Urinary bladder (tissue), 4 donors: ENCODE data around the gene ACYP2. TPM values are rescaled to one million over a fixed set of nuclear protein-coding genes. Genes with fewer than 3 reads are reported as not detected.
"Not testable (repeated sequence)": the region's sequence is repeated elsewhere in the genome, so short reads cannot be mapped to it uniquely, and the experiment has no call there.

Experiments
- DNase-seq: peaks from one replicate; pipeline ENCODE4 v3.0.0-alpha.2; 2015; ENCODE audit errors: extremely low spot score
- H3K27ac ChIP-seq: one replicate; pipeline ENCODE4 v1.5.1; 2013; ENCODE audit warnings: low read depth, mild to moderate bottlenecking, moderate library complexity
- H3K36me3 ChIP-seq: one replicate; pipeline ENCODE4 v1.6.1; 2013; ENCODE audit warnings: mild to moderate bottlenecking, moderate library complexity; ENCODE audit not compliant: insufficient read depth
- H3K4me1 ChIP-seq: one replicate; pipeline ENCODE4 v1.6.1; 2013; ENCODE audit warnings: mild to moderate bottlenecking, moderate library complexity; ENCODE audit not compliant: insufficient read depth
- H3K4me3 ChIP-seq: one replicate; pipeline ENCODE4 v1.5.1; 2013; ENCODE audit warnings: low read depth, low read length
- WGBS: extraction: QIAGEN DNeasy Blood & Tissue Kit; methylation state at CpG from one replicate; pipeline ENCODE4 v1.1.7; 2013; 5-methylcytosine and 5-hydroxymethylcytosine counted together
- polyA plus RNA-seq: library from polyadenylated mRNA; stranded (reverse); fragments of 200-250 nt; gene quantifications from one replicate; pipeline ENCODE4 v1.2.3, GENCODE V29; 2013
- total RNA-seq: library from RNA; depleted of rRNA; stranded (reverse); fragments of >200 nt; gene quantifications from one replicate; pipeline ENCODE4 v1.2.3, GENCODE V29; 2014
- donor health status: healthy with polysubstance abuse.
- donor health status: healthy.

The ACYP2 gene
- total and polyA plus RNA-seq, 2 donors, result 25.0 to 28.1 TPM

DNA sequence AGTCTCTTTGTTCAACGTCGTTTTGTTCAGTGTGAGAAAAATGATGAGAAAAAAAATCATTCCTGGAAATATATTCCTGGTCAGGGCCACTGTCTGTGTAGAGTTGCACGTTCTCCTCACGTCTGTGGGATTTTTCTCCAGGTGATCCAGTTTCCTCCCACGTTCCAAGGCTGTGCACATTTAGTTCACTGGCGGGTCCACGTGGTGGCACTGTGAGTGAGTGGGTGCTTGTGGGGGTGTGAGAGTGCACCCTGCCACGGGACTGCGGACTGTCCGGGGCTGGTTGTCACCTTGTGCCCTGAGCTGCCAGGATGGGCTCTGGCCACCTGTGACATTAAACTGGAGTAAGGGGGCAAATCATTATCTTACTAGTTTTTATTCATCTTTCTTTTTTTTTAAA, 30.3 kb upstream of the ACYP2 start:
- Histone ChIP-seq H3K36me3 (no peaks in the 10 kb centered on the region), H3K4me1 (no peaks in the 10 kb centered on the region)
- WGBS, result 81% methylated on average over 10 of the region's 10 CpGs

DNA sequence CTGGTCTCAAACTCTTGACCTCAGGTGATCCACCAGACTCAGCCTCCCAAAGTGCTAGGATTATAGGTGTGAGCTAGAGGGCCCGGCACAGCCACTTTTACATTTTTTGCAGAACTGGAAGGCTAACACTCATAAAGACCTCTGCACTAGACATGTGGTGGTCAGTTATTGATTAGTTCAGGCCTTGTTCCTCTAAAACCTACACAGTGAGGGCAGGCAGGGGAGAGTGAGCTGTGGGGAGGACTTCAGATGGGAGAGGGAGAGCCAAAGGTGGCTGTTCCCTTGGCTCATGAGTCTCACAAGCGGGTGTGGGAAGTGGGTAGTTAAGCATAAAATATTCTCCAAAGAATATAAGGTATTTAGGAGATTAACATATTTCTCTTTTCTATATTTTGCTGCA, 29.3 kb upstream of the ACYP2 start:
- no peak overlapping the region for H3K4me3 ChIP-seq
- no peak for DNase-seq
- no peak overlapping the region for H3K27ac ChIP-seq
- H3K36me3 ChIP-seq, result no peaks in the 10 kb centered on the region
- over 99% methylated on average over 2 of the region's 2 CpGs for WGBS
- no peaks in the 10 kb centered on the region for H3K4me1 ChIP-seq

More for the DNA sequence above, 30.3 kb upstream of the ACYP2 start:
- Histone ChIP-seq H3K4me3 (no peak overlapping the region), H3K27ac (no peak overlapping the region)
- no peak for DNase-seq

DNA sequence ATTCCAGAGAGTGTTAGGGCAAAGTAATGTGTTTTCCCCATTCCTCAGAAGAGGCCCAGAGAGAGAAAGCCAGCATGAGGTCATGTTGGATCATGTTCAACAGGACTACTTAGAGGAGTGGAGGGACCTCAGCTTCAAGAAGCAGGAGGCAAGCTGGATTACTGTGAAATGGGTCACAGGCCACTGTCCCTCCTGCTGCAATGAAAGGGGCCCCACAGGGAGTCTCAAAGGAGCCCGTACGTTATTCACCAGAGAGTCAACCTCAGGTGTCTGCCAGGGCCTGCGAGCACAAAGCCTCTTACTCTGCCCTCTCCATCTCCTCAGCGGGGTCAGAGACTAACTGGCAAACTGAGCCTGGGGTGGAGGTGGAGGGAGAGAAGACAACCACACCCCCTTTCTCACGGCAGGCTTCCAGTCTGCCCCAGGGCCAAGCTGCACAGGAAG, 27.2 kb upstream of the ACYP2 start:
- H3K4me1 ChIP-seq, result no peaks in the 10 kb centered on the region
- H3K36me3 ChIP-seq, result no peaks in the 10 kb centered on the region
- H3K27ac ChIP-seq, result no peak overlapping the region
- WGBS, result 82% methylated on average over 5 of the region's 5 CpGs
- H3K4me3 ChIP-seq, result no peak overlapping the region
- no peak for DNase-seq

DNA sequence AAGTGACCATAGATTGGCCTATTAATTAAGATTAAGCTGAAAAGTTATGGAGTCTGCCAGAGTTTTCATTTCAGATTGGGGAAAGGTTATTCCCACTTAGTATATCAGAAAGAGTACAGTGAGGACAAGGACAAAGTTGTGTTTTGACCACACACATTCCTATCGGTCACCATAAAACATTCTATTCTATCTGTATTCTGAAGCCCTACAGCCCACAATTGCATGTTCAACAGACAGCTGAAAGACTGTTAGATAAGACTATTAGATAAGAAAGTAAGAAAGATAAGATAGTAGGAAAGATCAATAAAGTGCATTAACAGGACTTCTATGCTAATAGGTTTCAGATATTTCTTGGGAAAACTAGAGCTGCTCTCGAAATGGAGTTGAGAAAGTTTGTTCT, 26.7 kb upstream of the ACYP2 start:
- Histone ChIP-seq H3K4me1 (no peaks in the 10 kb centered on the region), H3K36me3 (no peaks in the 10 kb centered on the region), H3K4me3 (no peak overlapping the region), H3K27ac (no peak overlapping the region)
- WGBS, result 66% methylated on average over 2 of the region's 2 CpGs
- no peak for DNase-seq

DNA sequence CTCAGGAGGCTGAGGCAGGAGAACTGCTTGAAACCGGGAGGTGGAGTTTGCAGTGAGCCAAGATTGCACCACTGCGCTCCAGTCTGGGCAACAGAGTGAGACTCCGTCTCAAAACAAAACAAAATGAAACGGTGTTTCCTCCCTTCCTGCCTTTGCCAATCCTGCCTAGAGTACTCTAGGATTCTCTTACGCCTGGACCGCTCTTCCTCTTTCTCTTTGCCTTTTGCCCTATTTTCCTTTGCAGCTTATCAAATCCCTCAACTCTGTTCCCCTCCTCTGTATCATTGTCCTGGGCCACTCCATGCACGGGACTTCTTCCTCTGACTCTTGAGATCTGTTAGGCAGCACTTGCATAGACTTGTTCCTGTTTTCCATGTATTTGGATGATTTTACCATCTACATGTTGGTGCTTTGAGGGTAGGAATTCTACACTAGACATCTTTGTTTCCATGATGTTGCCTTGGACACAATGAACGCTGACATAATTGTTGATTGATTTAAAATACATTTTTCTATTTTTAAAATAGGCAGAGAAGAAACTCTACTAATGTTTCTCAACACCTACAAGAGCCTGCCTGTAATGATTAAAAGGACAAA, 24.8 kb upstream of the ACYP2 start:
- Histone ChIP-seq H3K4me3 (no peak overlapping the region), H3K27ac (no peak overlapping the region), H3K36me3 (no peaks in the 10 kb centered on the region), H3K4me1 (no peaks in the 10 kb centered on the region)
- no peak for DNase-seq
- 84% methylated on average over 8 of the region's 8 CpGs for WGBS

DNA sequence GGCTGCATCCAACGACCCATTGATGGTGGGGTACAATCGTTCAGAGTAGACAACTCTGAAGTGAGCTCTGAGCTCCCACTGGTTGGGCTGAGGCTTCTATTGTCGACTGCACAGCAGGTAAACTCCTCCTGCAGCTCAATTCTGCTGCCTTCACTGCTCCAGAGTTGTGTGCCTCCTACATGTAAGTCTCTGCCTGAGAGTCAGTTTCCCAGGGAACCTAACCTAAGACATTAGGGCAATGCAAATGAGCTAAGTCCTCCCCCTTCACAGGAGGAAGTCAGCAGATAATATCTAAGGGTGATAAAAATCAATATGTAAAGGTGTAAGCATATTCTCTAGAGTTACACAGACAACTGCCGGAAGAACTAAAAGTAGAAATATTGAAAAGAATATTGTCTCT, 22.5 kb upstream of the ACYP2 start:
- 65% methylated on average over 4 of the region's 4 CpGs for WGBS
- Histone ChIP-seq H3K36me3 (no peaks in the 10 kb centered on the region), H3K4me1 (no peaks in the 10 kb centered on the region), H3K4me3 (no peak overlapping the region), H3K27ac (no peak overlapping the region)
- DNase-seq, result no peak

DNA sequence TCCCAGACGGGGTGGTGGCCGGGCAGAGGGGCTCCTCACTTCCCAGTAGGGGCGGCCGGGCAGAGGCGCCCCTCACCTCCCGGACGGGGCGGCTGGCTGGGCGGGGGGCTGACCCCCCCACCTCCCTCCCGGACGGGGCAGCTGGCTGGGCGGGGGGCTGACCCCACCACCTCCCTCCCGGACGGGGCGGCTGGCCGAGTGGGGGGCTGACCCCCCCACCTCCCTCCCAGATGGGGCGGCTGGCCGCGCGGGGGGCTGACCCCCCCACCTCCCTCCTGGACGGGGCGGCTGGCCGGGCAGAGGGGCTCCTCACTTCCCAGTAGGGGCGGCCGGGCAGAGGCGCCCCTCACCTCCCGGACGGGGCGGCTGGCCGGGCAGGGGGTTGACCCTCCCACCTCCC, 20.0 kb upstream of the ACYP2 start:
- not testable (repeated sequence) for H3K27ac ChIP-seq, DNase-seq, H3K4me1 ChIP-seq, H3K4me3 ChIP-seq, H3K36me3 ChIP-seq
- WGBS, result 88% methylated on average over 30 of the region's 30 CpGs

DNA sequence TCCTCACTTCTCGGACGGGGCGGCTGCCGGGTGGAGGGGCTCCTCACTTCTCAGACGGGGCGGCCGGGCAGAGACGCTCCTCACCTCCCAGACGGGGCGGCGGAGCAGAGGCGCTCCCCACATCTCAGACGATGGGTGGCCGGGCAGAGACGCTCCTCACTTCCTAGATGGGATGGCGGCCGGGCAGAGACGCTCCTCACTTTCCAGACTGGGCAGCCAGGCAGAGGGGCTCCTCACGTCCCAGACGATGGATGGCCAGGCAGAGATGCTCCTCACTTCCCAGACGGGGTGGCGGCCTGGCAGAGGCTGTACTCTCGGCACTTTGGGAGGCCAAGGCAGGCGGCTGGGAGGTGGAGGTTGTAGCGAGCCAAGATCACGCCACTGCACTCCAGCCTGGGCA, 19.3 kb upstream of the ACYP2 start:
- not testable (repeated sequence) for DNase-seq
- 93% methylated on average over 20 of the region's 26 CpGs for WGBS

DNA sequence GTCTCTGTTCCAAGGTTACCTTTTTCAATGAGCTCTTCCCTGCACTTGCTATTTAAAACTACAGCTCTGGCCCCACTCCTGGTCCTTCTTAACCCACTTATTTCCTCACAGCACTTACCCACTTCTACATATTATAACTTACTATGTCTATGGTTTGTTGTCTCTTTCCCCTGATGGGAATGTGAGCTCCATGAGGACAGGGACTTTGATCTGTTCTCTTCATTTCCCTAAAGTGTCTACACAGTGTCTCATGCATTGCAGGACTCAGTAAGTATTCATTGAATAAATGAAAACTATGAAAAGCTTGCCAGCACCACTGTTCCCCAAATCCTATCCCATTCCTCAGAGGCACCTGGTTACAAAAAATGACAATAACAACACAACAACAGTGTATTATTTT, 18.3 kb upstream of the ACYP2 start:
- Histone ChIP-seq H3K4me1 (no peaks in the 10 kb centered on the region), H3K36me3 (no peaks in the 10 kb centered on the region), H3K4me3 (no peak overlapping the region), H3K27ac (no peak overlapping the region)
- DNase-seq, result no peak

More for the DNA sequence above, 19.3 kb upstream of the ACYP2 start:
- not testable (repeated sequence) for H3K4me3 ChIP-seq, H3K36me3 ChIP-seq, H3K4me1 ChIP-seq, H3K27ac ChIP-seq

DNA sequence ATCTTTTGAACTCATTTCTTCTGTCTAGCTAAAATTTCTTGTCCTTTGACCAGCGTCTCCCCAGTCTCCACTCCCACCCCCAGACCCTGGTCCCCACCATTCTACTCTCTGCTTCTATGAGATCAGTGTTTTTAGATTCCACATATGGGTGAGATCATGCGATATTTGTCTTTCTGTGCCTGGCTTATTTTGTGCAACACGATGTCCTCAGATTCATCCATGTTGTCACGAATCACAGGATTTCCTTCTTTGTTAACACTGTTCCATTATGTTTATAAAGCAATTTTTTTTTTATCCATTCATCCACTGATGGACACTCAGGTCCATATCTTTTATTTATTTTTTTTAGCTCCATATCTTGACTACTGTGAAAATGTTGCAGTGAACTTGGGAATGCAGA, 16.0 kb upstream of the ACYP2 start:
- Histone ChIP-seq H3K27ac (no peak overlapping the region), H3K4me3 (no peak overlapping the region), H3K4me1 (no peaks in the 10 kb centered on the region), H3K36me3 (no peaks in the 10 kb centered on the region)
- 81% methylated on average over 4 of the region's 4 CpGs for WGBS
- no peak for DNase-seq

DNA sequence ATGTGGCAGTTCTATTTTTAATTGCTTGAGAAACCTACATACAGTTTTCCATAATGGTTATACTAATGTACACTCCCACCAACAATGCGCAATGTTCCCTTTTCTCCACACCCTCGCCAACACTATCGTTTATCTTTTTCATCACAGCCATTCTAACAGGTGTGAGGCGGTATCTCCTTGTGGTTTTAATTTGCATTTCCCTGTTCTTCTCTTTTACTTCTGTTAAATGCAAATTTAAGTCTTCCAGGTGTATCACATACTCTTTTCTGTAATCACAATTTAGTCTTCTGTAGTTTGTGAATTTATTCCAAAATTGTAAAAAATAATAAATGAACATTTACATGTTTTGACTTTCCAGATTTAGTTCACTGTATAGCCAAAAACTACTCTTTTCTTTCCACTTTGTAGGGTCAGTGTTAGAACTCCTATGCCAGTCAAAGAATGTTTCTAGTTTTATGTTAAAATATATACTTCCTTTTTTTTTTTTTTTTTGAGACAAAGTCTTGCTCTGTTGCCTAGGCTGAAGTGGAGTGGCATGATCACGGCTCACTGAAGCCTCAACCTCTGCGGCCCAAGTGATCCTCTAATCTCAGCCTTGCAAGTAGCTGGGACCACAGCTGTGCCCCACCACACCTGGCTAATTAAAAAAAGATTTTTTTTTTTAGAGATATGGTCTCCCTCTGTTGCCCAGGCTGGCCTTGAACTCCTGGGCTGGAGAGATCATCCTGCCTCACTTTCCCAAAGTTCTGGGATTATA, 15.4 kb upstream of the ACYP2 start:
- Histone ChIP-seq H3K4me3 (no peak overlapping the region), H3K36me3 (no peaks in the 10 kb centered on the region), H3K4me1 (no peaks in the 10 kb centered on the region), H3K27ac (no peak overlapping the region)
- WGBS, result 92% methylated on average over 6 of the region's 6 CpGs
- no peak for DNase-seq

DNA sequence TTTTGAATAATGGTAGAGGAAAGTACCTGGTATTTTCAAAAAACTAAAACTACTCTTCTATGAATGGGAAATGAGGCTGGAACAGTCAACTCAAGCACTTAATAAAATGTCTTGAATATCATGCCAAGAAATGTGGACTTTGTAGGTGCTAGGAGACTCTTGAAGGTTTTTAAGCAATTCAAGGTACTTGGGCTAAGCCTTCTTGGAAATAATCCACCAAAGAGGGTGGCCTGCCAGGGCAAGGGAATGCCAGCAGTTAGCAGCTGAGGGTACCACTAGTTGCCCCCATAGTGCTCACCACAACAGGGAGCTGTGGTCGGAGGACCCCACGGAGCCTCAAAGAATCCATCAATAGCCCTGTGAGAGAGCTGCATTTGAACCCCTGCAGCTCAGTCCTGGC, 14.6 kb upstream of the ACYP2 start:
- H3K36me3 ChIP-seq, result no peaks in the 10 kb centered on the region
- DNase-seq, result no peak
- H3K4me1 ChIP-seq, result no peaks in the 10 kb centered on the region
- H3K4me3 ChIP-seq, result no peak overlapping the region
- no peak overlapping the region for H3K27ac ChIP-seq
- 95% methylated on average over 2 of the region's 2 CpGs for WGBS

DNA sequence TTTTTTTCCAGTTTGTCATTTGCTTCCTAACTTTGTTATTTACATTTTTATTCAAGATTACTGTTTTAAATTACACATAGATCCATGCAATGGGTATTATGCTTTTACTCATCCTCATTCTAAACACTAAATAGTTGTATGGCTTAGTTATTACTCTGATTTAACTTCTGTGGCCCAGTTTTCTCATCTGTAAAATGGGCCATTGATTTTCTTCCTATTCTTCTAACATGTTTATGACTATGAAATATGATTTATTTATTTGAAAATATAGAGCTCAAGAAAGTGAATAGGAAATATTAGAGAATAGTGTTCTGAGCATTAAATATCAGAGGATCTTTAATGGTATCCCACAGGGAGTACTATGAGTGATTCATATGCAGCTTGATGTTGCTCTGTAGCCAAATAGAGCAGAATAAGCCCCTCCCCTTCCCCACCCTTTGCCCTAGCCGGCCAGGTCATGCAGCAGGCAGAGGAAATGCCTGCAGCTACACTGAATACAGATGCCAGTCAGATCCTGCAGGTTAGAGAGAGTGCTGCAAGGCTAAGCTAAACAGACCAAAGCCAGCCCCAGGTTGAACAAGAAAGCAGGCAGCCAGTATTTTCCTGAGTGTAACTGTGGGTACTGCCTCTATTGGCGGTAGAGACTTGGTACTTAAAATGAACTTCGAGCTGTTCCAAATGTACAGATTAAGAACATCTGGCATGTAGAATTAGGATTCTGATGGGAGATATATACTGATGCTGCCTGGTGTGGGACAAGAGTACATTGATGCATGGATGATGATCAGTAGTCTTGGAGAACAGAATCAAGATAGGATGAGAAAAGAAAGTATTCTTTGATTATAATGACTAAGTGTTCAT, 11.7 kb upstream of the ACYP2 start:
- Histone ChIP-seq H3K4me1 (no peaks in the 10 kb centered on the region), H3K4me3 (no peak overlapping the region), H3K36me3 (no peaks in the 10 kb centered on the region), H3K27ac (no peak overlapping the region)
- WGBS, result 18% methylated on average over 3 of the region's 3 CpGs
- DNase-seq, result no peak
